BE2C (cell line): Measurements from ENCODE around the gene ATP2B1.

ENCODE experiments used
- DNase-seq: peaks from one replicate; pipeline ENCODE4 v3.0.0-alpha.2; 2020
- H3K27me3 ChIP-seq: fragments of 250-450 bp; sonication (Bioruptor Pico); 2 replicates; pipeline ENCODE4 v1.5.1; 2020; ENCODE audit warnings: mild to moderate bottlenecking
- H3K36me3 ChIP-seq: fragments of 250-450 bp; sonication (Bioruptor Pico); 2 replicates; pipeline ENCODE4 v1.5.1; 2020; ENCODE audit warnings: mild to moderate bottlenecking
- H3K4me1 ChIP-seq: fragments of 250-450 bp; sonication (Bioruptor Pico); 2 replicates; pipeline ENCODE4 v1.5.1; 2020
- H3K4me3 ChIP-seq: 2 replicates; pipeline ENCODE4 v1.5.1; 2011; ENCODE audit warnings: low read depth, low read length
- H3K9me3 ChIP-seq: fragments of 250-450 bp; sonication (Bioruptor Pico); 2 replicates; pipeline ENCODE4 v1.5.1; 2020
- CTCF ChIP-seq: IDR thresholded peaks from 2 replicates; pipeline ENCODE4 v1.5.1; 2012; ENCODE audit warnings: mild to moderate bottlenecking, low read depth, low read length

The ATP2B1 gene

GRCh38 chr12:89542236-89542635 lies 166.4 kb downstream of the ATP2B1 start:
- no peaks in the 10 kb centered on the region for H3K27me3 ChIP-seq
- H3K36me3 ChIP-seq: no peaks in the 10 kb centered on the region
- no peak for DNase-seq
- no peak for TF ChIP-seq CTCF
- H3K4me3 ChIP-seq: no peak overlapping the region
- peaks cover 6% of the 10 kb centered on the region; the same call in 1 of the 2 replicates for H3K4me1 ChIP-seq
- H3K9me3 ChIP-seq: no peaks in the 10 kb centered on the region

- no peak for TF ChIP-seq CTCF
- no peak for DNase-seq
Measured at GRCh38 chr12:89540586-89540985, 168.1 kb downstream of the ATP2B1 start.

GRCh38 chr12:89539426-89540223 lies 169.0 kb downstream of the ATP2B1 start:
- TF ChIP-seq CTCF: no peak
- Histone ChIP-seq H3K9me3 (no peaks in the 10 kb centered on the region), H3K4me3 (no peak overlapping the region), H3K4me1 (peaks cover 2% of the 10 kb centered on the region; the same call in 1 of the 2 replicates), H3K36me3 (no peaks in the 10 kb centered on the region), H3K27me3 (no peaks in the 10 kb centered on the region)
- no peak for DNase-seq

More at GRCh38 chr12:89540586-89540985, 168.1 kb downstream of the ATP2B1 start:
- Histone ChIP-seq H3K4me1 (peaks cover 6% of the 10 kb centered on the region; the same call in 1 of the 2 replicates), H3K27me3 (no peaks in the 10 kb centered on the region), H3K36me3 (no peaks in the 10 kb centered on the region), H3K4me3 (no peak overlapping the region), H3K9me3 (no peaks in the 10 kb centered on the region)

GRCh38 chr12:89538897-89539296 lies 169.7 kb downstream of the ATP2B1 start:
- Histone ChIP-seq H3K4me3 (no peak overlapping the region), H3K27me3 (no peaks in the 10 kb centered on the region), H3K36me3 (no peaks in the 10 kb centered on the region), H3K4me1 (no peaks in the 10 kb centered on the region), H3K9me3 (no peaks in the 10 kb centered on the region)
- no peak for TF ChIP-seq CTCF
- DNase-seq: no peak
